Mesendoderm (in vitro differentiated cells): ENCODE data around the gene BPHL.

ENCODE experiments used
- DNase-seq: peaks from one replicate; pipeline ENCODE4 v3.0.0; 2013
- H2AK5ac ChIP-seq: 2 replicates; pipeline ENCODE4 v1.6.1; 2013; ENCODE audit warnings: low read length, inconsistent platforms
- H2BK120ac ChIP-seq: 2 replicates; pipeline ENCODE4 v1.6.1; 2013; ENCODE audit warnings: low read depth, mild to moderate bottlenecking, low read length, moderate library complexity, mixed read lengths
- H2BK15ac ChIP-seq: replicated peaks from 2 replicates; pipeline ENCODE4 v1.6.1; 2013; ENCODE audit warnings: low read depth, mild to moderate bottlenecking, moderate library complexity
- H2BK5ac ChIP-seq: 2 replicates; pipeline ENCODE4 v1.6.1; 2013; ENCODE audit warnings: low read length, inconsistent platforms
- H3K18ac ChIP-seq: 2 replicates; pipeline ENCODE4 v1.6.1; 2013; ENCODE audit warnings: mild to moderate bottlenecking, low read length, mixed read lengths
- H3K23ac ChIP-seq: one replicate; pipeline ENCODE4 v1.6.1; 2013; ENCODE audit warnings: low read length
- H3K27ac ChIP-seq: 2 replicates; pipeline ENCODE4 v1.5.1; 2013; ENCODE audit warnings: low read depth, mild to moderate bottlenecking, inconsistent platforms, low read length, moderate library complexity
- H3K27me3 ChIP-seq: 2 replicates; pipeline ENCODE4 v1.6.1; 2013; ENCODE audit warnings: low read length, control low read depth, mild to moderate bottlenecking, inconsistent platforms; ENCODE audit not compliant: insufficient read depth, poor library complexity
- H3K36me3 ChIP-seq: 2 replicates; pipeline ENCODE4 v1.6.1; 2013; ENCODE audit warnings: low read length, inconsistent platforms; ENCODE audit not compliant: control insufficient read depth, insufficient read depth
- H3K4ac ChIP-seq: one replicate; pipeline ENCODE4 v1.6.1; 2013; ENCODE audit warnings: low read depth, mild to moderate bottlenecking, low read length, moderate library complexity
- H3K4me1 ChIP-seq: 2 replicates; pipeline ENCODE4 v1.6.1; 2013; ENCODE audit warnings: low read depth, low read length, inconsistent platforms; ENCODE audit not compliant: control insufficient read depth
- H3K4me2 ChIP-seq: 2 replicates; pipeline ENCODE4 v1.6.1; 2013; ENCODE audit warnings: low read length
- H3K4me3 ChIP-seq: 2 replicates; pipeline ENCODE4 v1.5.1; 2013; ENCODE audit warnings: mild to moderate bottlenecking, low read length
- H3K56ac ChIP-seq: one replicate; pipeline ENCODE4 v1.6.1; 2013; ENCODE audit warnings: low read length
- H3K79me1 ChIP-seq: 2 replicates; pipeline ENCODE4 v1.6.1; 2013; ENCODE audit warnings: low read length, inconsistent platforms
- H3K79me2 ChIP-seq: 2 replicates; pipeline ENCODE4 v1.6.1; 2013; ENCODE audit warnings: mild to moderate bottlenecking, low read length; ENCODE audit not compliant: control insufficient read depth, insufficient read depth
- H3K9ac ChIP-seq: 2 replicates; pipeline ENCODE4 v1.6.1; 2013; ENCODE audit warnings: low read length, inconsistent platforms
- H4K5ac ChIP-seq: one replicate; pipeline ENCODE4 v1.6.1; 2013; ENCODE audit warnings: low read length
- H4K8ac ChIP-seq: one replicate; pipeline ENCODE4 v1.6.1; 2013; ENCODE audit warnings: low read depth, mild to moderate bottlenecking, control low read depth, low read length, moderate library complexity
- WGBS: extraction: QIAGEN DNeasy Blood & Tissue Kit; methylation state at CpG from one replicate; pipeline ENCODE4 v1.1.7; 2013; ENCODE audit warnings: low lambda C conversion rate, missing lambda C conversion rate; ENCODE audit not compliant: insufficient coverage; ENCODE audit errors: extremely low coverage; 5-methylcytosine and 5-hydroxymethylcytosine counted together

BPHL gene

DNA sequence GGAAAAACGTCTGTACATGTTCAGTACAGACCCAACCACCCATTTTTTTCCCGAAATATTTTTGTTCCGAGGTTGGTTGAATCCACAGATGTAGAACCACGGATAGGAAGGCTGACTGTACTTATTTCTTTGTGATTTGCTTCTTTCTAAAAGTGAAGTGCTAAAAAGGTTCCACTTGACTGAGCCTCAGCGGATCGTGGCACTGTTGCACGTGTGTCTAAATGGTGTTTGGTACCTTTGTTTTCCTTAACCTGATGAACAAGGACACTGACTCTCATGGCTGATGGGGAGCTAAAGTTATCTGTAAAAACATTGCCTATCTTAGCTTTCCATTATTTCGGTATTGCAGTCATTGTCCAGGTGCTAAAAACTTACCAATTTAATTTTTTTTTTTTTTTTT is 6.2 kb downstream of the BPHL start:
- Histone ChIP-seq H3K4me3 (no peak overlapping the region), H3K4ac (no peak overlapping the region), H3K36me3 (peaks cover 2% of the 10 kb centered on the region), H4K8ac (no peak overlapping the region), H2BK15ac (no peak overlapping the region), H3K18ac (no peak overlapping the region), H3K27ac (no peak overlapping the region), H3K4me2 (no peak overlapping the region), H3K56ac (no peak overlapping the region), H3K4me1 (no peaks in the 10 kb centered on the region), H3K79me1 (no peaks in the 10 kb centered on the region), H3K23ac (no peak overlapping the region), H3K27me3 (no peaks in the 10 kb centered on the region), H3K79me2 (no peaks in the 10 kb centered on the region), H4K5ac (no peak overlapping the region), H3K9ac (no peak overlapping the region), H2AK5ac (no peak overlapping the region), H2BK5ac (no peak overlapping the region), H2BK120ac (no peak overlapping the region)
- DNase-seq, result no peak
- no CpG with 5 or more reads among the region's 8 CpGs for WGBS

DNA sequence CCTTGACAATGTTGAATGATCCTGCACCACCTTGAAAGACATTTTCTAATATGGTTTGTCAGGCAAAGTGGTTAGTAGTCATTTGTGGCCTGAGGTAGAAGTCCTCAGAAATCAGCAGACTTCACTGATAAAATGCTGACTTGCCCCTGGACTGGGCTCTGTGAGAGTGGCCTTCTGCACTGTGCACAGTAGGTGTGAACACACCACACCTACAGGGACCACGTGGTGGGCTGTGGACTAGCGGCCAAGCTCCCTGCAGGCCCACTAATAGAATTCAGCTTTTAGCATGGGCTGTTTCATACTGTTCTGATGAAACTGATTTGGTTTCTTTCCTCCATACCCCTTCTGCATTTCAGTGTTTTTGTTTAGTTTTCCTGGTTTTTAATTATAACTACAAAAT is 7.3 kb downstream of the BPHL start:
- H3K27me3 ChIP-seq, result no peaks in the 10 kb centered on the region
- no peak for DNase-seq
- H3K79me1 ChIP-seq, result no peaks in the 10 kb centered on the region
- no peaks in the 10 kb centered on the region for H3K4me1 ChIP-seq
- H4K8ac ChIP-seq, result no peak overlapping the region
- H3K36me3 ChIP-seq, result peaks cover 2% of the 10 kb centered on the region
- no peak overlapping the region for H2AK5ac ChIP-seq
- H3K4me2 ChIP-seq, result no peak overlapping the region
- H3K18ac ChIP-seq, result no peak overlapping the region
- WGBS, result no CpG with 5 or more reads among the region's 2 CpGs
- no peak overlapping the region for H2BK5ac ChIP-seq
- no peak overlapping the region for H3K56ac ChIP-seq
- no peak overlapping the region for H3K9ac ChIP-seq
- H3K79me2 ChIP-seq, result no peaks in the 10 kb centered on the region
- no peak overlapping the region for H3K27ac ChIP-seq
- no peak overlapping the region for H2BK15ac ChIP-seq
- H2BK120ac ChIP-seq, result no peak overlapping the region
- no peak overlapping the region for H3K4ac ChIP-seq
- no peak overlapping the region for H3K4me3 ChIP-seq
- no peak overlapping the region for H4K5ac ChIP-seq
- no peak overlapping the region for H3K23ac ChIP-seq

DNA sequence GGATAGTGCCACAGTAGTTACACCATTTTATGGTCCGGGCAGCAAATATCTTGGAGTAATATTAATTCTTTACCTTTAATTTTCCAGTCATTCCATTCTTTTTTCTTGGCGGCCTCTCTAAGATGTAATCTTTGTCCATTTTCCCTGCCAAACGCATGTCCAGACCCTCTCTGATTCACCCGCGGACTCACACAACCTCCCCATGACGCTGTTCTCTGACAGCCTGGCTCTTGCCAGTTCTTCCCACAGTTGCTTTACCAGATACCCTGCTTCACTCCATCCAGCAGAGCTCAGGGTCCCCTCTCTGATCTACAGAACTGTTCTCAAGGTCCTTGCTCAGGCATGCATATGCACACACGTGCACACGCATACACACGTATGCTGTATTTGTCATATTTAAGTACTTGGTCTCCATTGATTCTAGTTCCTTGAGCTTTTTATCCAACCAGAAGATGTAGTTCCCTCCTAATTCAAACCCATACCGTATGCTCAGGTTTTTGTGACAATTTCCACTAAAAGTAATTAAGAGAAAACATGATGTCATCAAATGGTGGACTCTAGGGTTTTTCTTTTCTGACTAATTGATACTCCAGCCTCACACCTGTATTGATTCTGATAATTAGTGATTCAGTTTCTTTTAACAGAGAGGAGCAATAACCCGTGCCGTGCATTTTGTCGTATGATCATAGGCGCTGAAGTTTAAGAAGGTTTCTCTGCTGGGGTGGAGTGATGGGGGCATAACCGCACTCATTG is 10.0 kb downstream of the BPHL start:
- Histone ChIP-seq H4K8ac (no peak overlapping the region), H3K79me2 (no peaks in the 10 kb centered on the region), H3K56ac (no peak overlapping the region), H3K23ac (no peak overlapping the region), H3K18ac (no peak overlapping the region), H3K79me1 (no peaks in the 10 kb centered on the region), H2BK120ac (no peak overlapping the region), H3K4ac (no peak overlapping the region), H3K4me2 (no peak overlapping the region), H3K4me3 (no peak overlapping the region), H3K36me3 (peaks cover 2% of the 10 kb centered on the region), H2BK5ac (no peak overlapping the region), H3K9ac (no peak overlapping the region), H4K5ac (no peak overlapping the region), H2AK5ac (no peak overlapping the region), H3K27me3 (no peaks in the 10 kb centered on the region), H3K27ac (no peak overlapping the region), H3K4me1 (no peaks in the 10 kb centered on the region), H2BK15ac (no peak overlapping the region)
- WGBS, result no CpG with 5 or more reads among the region's 15 CpGs
- no peak for DNase-seq

DNA sequence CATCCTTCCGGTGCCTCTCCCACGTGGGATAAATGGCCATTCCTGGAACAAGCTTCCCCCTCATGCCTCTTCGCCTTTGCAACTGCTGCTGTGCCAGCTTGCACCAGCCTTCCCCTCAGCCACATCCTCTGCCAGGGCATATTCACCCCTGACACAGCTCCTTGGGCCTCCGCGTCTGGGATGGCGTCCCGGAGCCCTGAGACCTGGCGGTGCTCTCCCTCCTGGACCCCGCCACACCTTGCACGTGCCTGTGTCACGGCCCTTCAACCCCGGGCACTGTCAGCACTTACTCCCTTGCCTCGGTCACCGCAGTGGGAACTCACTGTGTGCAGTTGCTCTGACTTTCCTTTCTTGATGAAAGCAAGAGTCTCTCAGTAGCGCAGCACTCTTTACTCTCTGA is 13.2 kb downstream of the BPHL start:
- WGBS, result no CpG with 5 or more reads among the region's 15 CpGs
- H3K36me3 ChIP-seq, result peaks cover 2% of the 10 kb centered on the region
- no peak overlapping the region for H4K8ac ChIP-seq
- H4K5ac ChIP-seq, result no peak overlapping the region
- H3K9ac ChIP-seq, result no peak overlapping the region
- no peak overlapping the region for H3K4me3 ChIP-seq
- H2BK5ac ChIP-seq, result no peak overlapping the region
- H3K4me1 ChIP-seq, result no peaks in the 10 kb centered on the region
- no peak overlapping the region for H3K23ac ChIP-seq
- H2BK15ac ChIP-seq, result no peak overlapping the region
- H2AK5ac ChIP-seq, result no peak overlapping the region
- H3K56ac ChIP-seq, result no peak overlapping the region
- H3K79me2 ChIP-seq, result no peaks in the 10 kb centered on the region
- no peak overlapping the region for H3K27ac ChIP-seq
- H3K4ac ChIP-seq, result no peak overlapping the region
- H2BK120ac ChIP-seq, result no peak overlapping the region
- no peaks in the 10 kb centered on the region for H3K79me1 ChIP-seq
- no peak overlapping the region for H3K4me2 ChIP-seq
- no peak overlapping the region for H3K18ac ChIP-seq
- DNase-seq, result no peak
- H3K27me3 ChIP-seq, result no peaks in the 10 kb centered on the region

DNA sequence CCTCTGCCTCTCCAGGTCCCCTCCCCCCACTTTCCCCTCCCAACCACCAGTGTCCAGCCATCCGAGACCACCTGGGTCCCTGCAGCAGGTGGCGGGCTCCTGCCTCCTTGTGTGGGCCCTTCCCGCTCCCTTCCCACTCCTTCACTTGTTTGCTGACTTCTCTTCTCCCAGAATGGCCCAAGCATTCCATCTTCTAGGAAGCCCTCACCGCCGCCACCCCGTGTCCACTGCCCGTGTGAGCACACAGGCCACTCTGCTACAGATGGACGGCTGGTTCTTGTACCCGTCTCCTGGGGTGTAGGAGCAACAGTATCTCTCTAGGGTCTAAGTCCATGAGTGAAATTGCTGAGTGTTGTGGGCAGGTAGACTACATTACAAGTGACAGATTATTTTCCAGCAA is 15.0 kb downstream of the BPHL start:
- H3K23ac ChIP-seq, result no peak overlapping the region
- no peak for DNase-seq
- peaks cover 3% of the 10 kb centered on the region for H3K36me3 ChIP-seq
- no peak overlapping the region for H3K56ac ChIP-seq
- H3K9ac ChIP-seq, result no peak overlapping the region
- no peaks in the 10 kb centered on the region for H3K27me3 ChIP-seq
- no peak overlapping the region for H2BK120ac ChIP-seq
- no peak overlapping the region for H3K4me3 ChIP-seq
- no peak overlapping the region for H2BK15ac ChIP-seq
- WGBS, result no CpG with 5 or more reads among the region's 9 CpGs
- H3K79me1 ChIP-seq, result no peaks in the 10 kb centered on the region
- no peak overlapping the region for H3K4ac ChIP-seq
- H3K27ac ChIP-seq, result no peak overlapping the region
- no peak overlapping the region for H4K8ac ChIP-seq
- H4K5ac ChIP-seq, result no peak overlapping the region
- no peak overlapping the region for H2AK5ac ChIP-seq
- no peak overlapping the region for H2BK5ac ChIP-seq
- no peaks in the 10 kb centered on the region for H3K79me2 ChIP-seq
- no peaks in the 10 kb centered on the region for H3K4me1 ChIP-seq
- no peak overlapping the region for H3K4me2 ChIP-seq
- H3K18ac ChIP-seq, result no peak overlapping the region
